Bronchial epithelial cell (primary cell): ENCODE data around the gene LDLRAD3. TPM values are rescaled to one million over a fixed set of nuclear protein-coding genes. Genes with fewer than 3 reads are reported as not detected.

ENCODE experiments used
- DNase-seq: peaks from one replicate; pipeline ENCODE4 v3.0.0-alpha.2; 2010; ENCODE audit warnings: low read depth
- FAIRE-seq: peaks from 2 replicates; lab custom pipeline; 2011; peaks lifted over from hg19 to GRCh38; lab: Jason Lieb, UNC
- H3K27me3 ChIP-seq: 2 replicates; pipeline ENCODE4 v1.5.1; 2011; ENCODE audit warnings: low read length; ENCODE audit not compliant: control insufficient read depth, insufficient read depth
- H3K36me3 ChIP-seq: 2 replicates; pipeline ENCODE4 v1.5.1; 2011; ENCODE audit warnings: low read length; ENCODE audit not compliant: control insufficient read depth, insufficient read depth
- H3K4me3 ChIP-seq: 2 replicates; pipeline ENCODE4 v1.5.1; 2011; ENCODE audit warnings: mild to moderate bottlenecking, low read depth, low read length, control low read depth
- CTCF ChIP-seq: IDR thresholded peaks from 2 replicates; pipeline ENCODE4 v1.5.1; 2011; ENCODE audit warnings: mild to moderate bottlenecking, moderate library complexity, low read length, control low read depth, inconsistent platforms; ENCODE audit not compliant: insufficient read depth, severe bottlenecking
- total RNA-seq: library from RNA; depleted of rRNA; stranded (reverse); fragments of >200 nt; gene quantifications from 2 replicates; pipeline ENCODE4 v1.2.1, GENCODE V29; 2014

The LDLRAD3 gene
- total RNA-seq, 1 donor from 2014 or later: 4.7 TPM

GRCh38 chr11:35990816-35991215 lies 47.0 kb downstream of the LDLRAD3 start:
- FAIRE-seq: no peak
- no peaks in the 10 kb centered on the region for H3K36me3 ChIP-seq
- no peak for DNase-seq
- no peaks in the 10 kb centered on the region for H3K27me3 ChIP-seq
- no peak overlapping the region for H3K4me3 ChIP-seq
- TF ChIP-seq CTCF: no peak

GRCh38 chr11:35992548-35992947 lies 48.7 kb downstream of the LDLRAD3 start:
- FAIRE-seq (no peak), DNase-seq (no peak)
- Histone ChIP-seq H3K36me3 (no peaks in the 10 kb centered on the region), H3K4me3 (no peak overlapping the region), H3K27me3 (no peaks in the 10 kb centered on the region)
- TF ChIP-seq CTCF: no peak

GRCh38 chr11:35994421-35994820 lies 50.6 kb downstream of the LDLRAD3 start:
- Histone ChIP-seq H3K27me3 (no peaks in the 10 kb centered on the region), H3K4me3 (no peak overlapping the region), H3K36me3 (no peaks in the 10 kb centered on the region)
- DNase-seq (no peak), FAIRE-seq (no peak)
- TF ChIP-seq CTCF: no peak

GRCh38 chr11:35995681-35996271 lies 51.9 kb downstream of the LDLRAD3 start:
- TF ChIP-seq CTCF: no peak
- Histone ChIP-seq H3K36me3 (no peaks in the 10 kb centered on the region), H3K4me3 (no peak overlapping the region), H3K27me3 (no peaks in the 10 kb centered on the region)
- FAIRE-seq (no peak), DNase-seq (no peak)

GRCh38 chr11:35997902-35998520 lies 54.1 kb downstream of the LDLRAD3 start:
- no peak overlapping the region for H3K4me3 ChIP-seq
- H3K36me3 ChIP-seq: no peaks in the 10 kb centered on the region
- no peak for FAIRE-seq
- DNase-seq: no peak
- no peak for TF ChIP-seq CTCF
- H3K27me3 ChIP-seq: no peaks in the 10 kb centered on the region
